Glutamatergic neuron (in vitro differentiated cells): ENCODE measurements around the gene RNF2. TPM values are rescaled to one million over a fixed set of nuclear protein-coding genes. Genes with fewer than 3 reads are reported as not detected.

Experiments
- DNase-seq: peaks from one replicate; pipeline ENCODE4 v3.0.0; 2022
- H3K27ac Mint-ChIP-seq: one replicate; pipeline ENCODE4 v1.8.0; 2020; ENCODE audit warnings: mild to moderate bottlenecking, mixed read lengths, inconsistent platforms; ENCODE audit not compliant: unreplicated experiment
- H3K27me3 Mint-ChIP-seq: one replicate; pipeline ENCODE4 v1.8.0; 2020; ENCODE audit warnings: mild to moderate bottlenecking, moderate library complexity, mixed read lengths, inconsistent platforms; ENCODE audit not compliant: unreplicated experiment
- H3K36me3 Mint-ChIP-seq: one replicate; pipeline ENCODE4 v1.8.0; 2020; ENCODE audit warnings: mild to moderate bottlenecking, mixed read lengths, inconsistent platforms; ENCODE audit not compliant: unreplicated experiment
- H3K4me1 Mint-ChIP-seq: one replicate; pipeline ENCODE4 v1.8.0; 2020; ENCODE audit warnings: mild to moderate bottlenecking, low read depth, mixed read lengths, inconsistent platforms; ENCODE audit not compliant: unreplicated experiment
- H3K4me3 Mint-ChIP-seq: one replicate; pipeline ENCODE4 v1.8.0; 2020; ENCODE audit warnings: mild to moderate bottlenecking, mixed read lengths, inconsistent platforms; ENCODE audit not compliant: unreplicated experiment
- H3K9me3 Mint-ChIP-seq: one replicate; pipeline ENCODE4 v1.8.0; 2020; ENCODE audit warnings: mild to moderate bottlenecking, moderate library complexity, mixed read lengths, inconsistent platforms; ENCODE audit not compliant: unreplicated experiment
- total RNA-seq: library from RNA; stranded (reverse); fragmentation: NEBNext Ultra II Directional; extraction: Animal tissue kit (Norgen Biotek cat#: 25700); gene quantifications from one replicate; pipeline ENCODE4 v1.2.1, GENCODE V29; 2021; ENCODE audit not compliant: unreplicated experiment
- TF ChIP-seq, protein P1 (sequence below): fragments of 200-600 bp; sonication (generic); IDR thresholded peaks from one replicate; pipeline ENCODE4 v1.5.0; 2021; ENCODE audit not compliant: partially characterized antibody, unreplicated experiment

The RNF2 gene
- total RNA-seq, 1 donor from 2014 or later, result 33.8 TPM

- Mint-ChIP-seq H3K4me3 (no peak overlapping the region), H3K4me1 (no peaks in the 10 kb centered on the region), H3K27me3 (no peaks in the 10 kb centered on the region), H3K9me3 (no peaks in the 10 kb centered on the region), H3K27ac (no peak overlapping the region), H3K36me3 (no peaks in the 10 kb centered on the region)
- TF ChIP-seq, protein P1, sequence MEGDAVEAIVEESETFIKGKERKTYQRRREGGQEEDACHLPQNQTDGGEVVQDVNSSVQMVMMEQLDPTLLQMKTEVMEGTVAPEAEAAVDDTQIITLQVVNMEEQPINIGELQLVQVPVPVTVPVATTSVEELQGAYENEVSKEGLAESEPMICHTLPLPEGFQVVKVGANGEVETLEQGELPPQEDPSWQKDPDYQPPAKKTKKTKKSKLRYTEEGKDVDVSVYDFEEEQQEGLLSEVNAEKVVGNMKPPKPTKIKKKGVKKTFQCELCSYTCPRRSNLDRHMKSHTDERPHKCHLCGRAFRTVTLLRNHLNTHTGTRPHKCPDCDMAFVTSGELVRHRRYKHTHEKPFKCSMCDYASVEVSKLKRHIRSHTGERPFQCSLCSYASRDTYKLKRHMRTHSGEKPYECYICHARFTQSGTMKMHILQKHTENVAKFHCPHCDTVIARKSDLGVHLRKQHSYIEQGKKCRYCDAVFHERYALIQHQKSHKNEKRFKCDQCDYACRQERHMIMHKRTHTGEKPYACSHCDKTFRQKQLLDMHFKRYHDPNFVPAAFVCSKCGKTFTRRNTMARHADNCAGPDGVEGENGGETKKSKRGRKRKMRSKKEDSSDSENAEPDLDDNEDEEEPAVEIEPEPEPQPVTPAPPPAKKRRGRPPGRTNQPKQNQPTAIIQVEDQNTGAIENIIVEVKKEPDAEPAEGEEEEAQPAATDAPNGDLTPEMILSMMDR, result no peak
- DNase-seq, result no peak
Measured at GRCh38 chr1:185144233-185144632, 98.9 kb downstream of the RNF2 start.

GRCh38 chr1:185151215-185151614, 105.9 kb downstream of the RNF2 start:
- no peak overlapping the region for H3K27ac Mint-ChIP-seq
- no peaks in the 10 kb centered on the region for H3K27me3 Mint-ChIP-seq
- H3K4me1 Mint-ChIP-seq, result peaks cover 4% of the 10 kb centered on the region
- TF ChIP-seq, protein P1, result no peak
- no peaks in the 10 kb centered on the region for H3K9me3 Mint-ChIP-seq
- no peak overlapping the region for H3K4me3 Mint-ChIP-seq
- no peak for DNase-seq
- H3K36me3 Mint-ChIP-seq, result no peaks in the 10 kb centered on the region

Other genes with a start within 250 kb of the RNF2 start
- 2.4 TPM for gene NIBAN1, start 71.0 kb upstream of the RNF2 start, total RNA-seq
- gene TRMT1L, start 111.4 kb downstream of the RNF2 start, total RNA-seq, result 13.5 TPM
- gene SWT1, start 111.6 kb downstream of the RNF2 start, total RNA-seq, result 15.5 TPM